SK-N-SH treated with all-trans-retinoic acid at 6 μM for 48 hours (cell line): Measurements from ENCODE around the gene USP33.

Experiments used
- ARNTL ChIP-seq: fragments of 450-650 bp; formaldehyde crosslinking; IDR thresholded peaks from 2 replicates; pipeline ENCODE4 v1.5.0; 2020; ENCODE audit warnings: low read depth, mild to moderate bottlenecking, moderate library complexity, borderline replicate concordance
- BACH2 ChIP-seq: fragments of 250-450 bp; sonication (Bioruptor Pico); IDR thresholded peaks from 2 replicates; pipeline ENCODE4 v1.9.0; 2021; ENCODE audit warnings: mild to moderate bottlenecking, borderline replicate concordance
- CSDC2 ChIP-seq: fragments of 250-450 bp; sonication (Bioruptor Pico); IDR thresholded peaks from 2 replicates; pipeline ENCODE4 v1.5.0; 2020; ENCODE audit warnings: mild to moderate bottlenecking, moderate library complexity
- GLIS3 ChIP-seq: fragments of 250-450 bp; sonication (Bioruptor Pico); IDR thresholded peaks from 2 replicates; pipeline ENCODE4 v1.5.0; 2020; ENCODE audit warnings: mild to moderate bottlenecking, moderate library complexity
- RARB ChIP-seq: fragments of 250-450 bp; sonication (Bioruptor Pico); IDR thresholded peaks from 2 replicates; pipeline ENCODE4 v1.8.0; 2021; ENCODE audit warnings: mild to moderate bottlenecking, moderate library complexity
- SNAI2 ChIP-seq: fragments of 250-450 bp; sonication (Bioruptor Pico); IDR thresholded peaks from 2 replicates; pipeline ENCODE4 v1.5.0; 2020; ENCODE audit warnings: mild to moderate bottlenecking, moderate library complexity
- ZC3H10 ChIP-seq: fragments of 250-450 bp; sonication (Bioruptor Pico); IDR thresholded peaks from 2 replicates; pipeline ENCODE4 v1.5.1; 2021; ENCODE audit warnings: mild to moderate bottlenecking, moderate library complexity
- ZFP3 ChIP-seq: fragments of 250-450 bp; sonication (Bioruptor Pico); IDR thresholded peaks from 2 replicates; pipeline ENCODE4 v1.5.0; 2020; ENCODE audit warnings: mild to moderate bottlenecking, moderate library complexity
- ZFP30 ChIP-seq: fragments of 450-650 bp; formaldehyde crosslinking; IDR thresholded peaks from 2 replicates; pipeline ENCODE4 v1.5.0; 2022; ENCODE audit warnings: mild to moderate bottlenecking, moderate library complexity

GRCh38 chr1:77796695-77797405 is 37.2 kb upstream of the USP33 start:
- TF ChIP-seq ZFP3 (CRISPR knock-in tag) (no peak), CSDC2 (no peak), GLIS3 (CRISPR knock-in tag) (no peak), RARB (no peak), ZFP30 (no peak), ARNTL (CRISPR knock-in tag) (no peak), SNAI2 (no peak), BACH2 (CRISPR knock-in tag) (no peak), ZC3H10 (CRISPR knock-in tag) (no peak)
